ENCODE results near the gene DCTD.

The DCTD gene

DNA sequence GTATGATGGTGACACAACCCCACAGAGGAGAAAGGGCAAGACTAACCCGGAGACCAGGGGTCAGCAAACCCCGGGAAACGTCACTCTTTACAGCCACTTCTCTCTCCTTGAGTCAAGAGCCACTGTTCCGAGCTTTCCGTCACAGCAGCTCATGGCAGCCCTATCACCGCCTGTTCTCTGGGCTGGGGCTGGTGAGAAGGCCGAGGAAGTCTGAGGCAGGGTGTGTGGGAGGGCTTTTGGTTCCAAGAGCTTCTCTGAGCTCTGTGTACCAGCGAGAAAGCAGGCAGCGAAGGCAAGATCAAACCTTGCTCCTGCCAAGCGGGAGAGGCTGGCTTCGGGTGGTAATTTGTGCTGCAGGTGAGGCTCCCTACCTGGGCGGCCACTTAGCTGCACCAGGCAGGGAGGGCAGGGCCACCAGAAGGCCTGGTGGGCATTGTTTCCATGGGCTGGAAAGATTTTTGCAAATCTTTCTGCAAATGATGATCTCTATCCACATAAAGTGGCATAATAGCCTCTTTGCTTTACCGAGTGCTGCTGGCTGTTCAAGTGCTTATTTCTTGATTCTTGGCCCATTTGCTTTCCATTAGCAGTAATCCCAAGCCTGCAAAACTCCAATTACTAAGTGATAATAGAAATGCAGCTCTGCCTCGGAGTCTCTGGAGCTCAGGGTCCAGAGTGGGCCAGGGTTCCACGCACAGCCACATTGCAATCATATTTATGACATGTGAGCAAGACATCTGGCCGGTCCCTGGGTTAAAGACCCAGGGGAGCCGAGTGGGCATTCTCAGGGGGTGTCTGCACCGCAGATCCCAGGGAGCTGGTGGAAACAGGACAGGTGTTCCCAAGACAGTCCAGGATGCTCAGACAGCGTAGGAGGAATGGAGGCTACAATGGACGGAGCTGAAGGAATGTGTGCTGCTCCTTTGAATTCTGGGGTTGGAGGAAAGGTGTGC is 41.5 kb downstream of the DCTD start:
- intact Hi-C loops (cut with DNase I) = no loop called here
- DNase-seq = peak in 2 of 10 donors; percentile 71 to 80

DNA sequence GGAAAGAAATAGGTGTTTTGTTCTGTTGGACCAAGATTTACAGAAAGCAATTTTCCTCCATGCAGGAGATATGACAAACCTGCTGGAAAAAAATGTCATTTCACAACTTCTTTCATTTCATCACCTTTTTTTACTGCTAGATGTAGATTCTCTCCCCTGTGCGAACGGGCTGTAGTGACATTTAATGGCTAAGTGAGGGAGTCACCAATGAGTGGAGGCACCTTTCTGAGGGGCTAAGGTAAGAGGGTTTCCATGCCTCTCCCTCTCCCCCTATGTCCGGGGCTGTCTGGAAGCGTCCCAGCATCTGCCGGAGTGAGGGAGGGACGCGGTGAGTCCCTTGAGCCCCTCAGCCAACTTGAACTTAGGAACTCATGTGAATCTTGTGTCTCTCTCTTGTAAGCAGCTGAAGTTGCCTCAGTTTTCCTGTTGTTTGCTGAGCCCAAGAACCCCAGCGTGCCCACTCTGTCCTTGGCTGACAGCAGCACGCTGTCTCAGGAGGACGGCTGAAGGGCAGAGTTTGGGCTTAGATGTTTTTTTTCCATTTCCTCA is 42.3 kb downstream of the DCTD start:
- peak in 2 of 10 donors; percentile 13 to 23 for DNase-seq
- intact Hi-C loops (cut with DNase I) = no loop called here

DNA sequence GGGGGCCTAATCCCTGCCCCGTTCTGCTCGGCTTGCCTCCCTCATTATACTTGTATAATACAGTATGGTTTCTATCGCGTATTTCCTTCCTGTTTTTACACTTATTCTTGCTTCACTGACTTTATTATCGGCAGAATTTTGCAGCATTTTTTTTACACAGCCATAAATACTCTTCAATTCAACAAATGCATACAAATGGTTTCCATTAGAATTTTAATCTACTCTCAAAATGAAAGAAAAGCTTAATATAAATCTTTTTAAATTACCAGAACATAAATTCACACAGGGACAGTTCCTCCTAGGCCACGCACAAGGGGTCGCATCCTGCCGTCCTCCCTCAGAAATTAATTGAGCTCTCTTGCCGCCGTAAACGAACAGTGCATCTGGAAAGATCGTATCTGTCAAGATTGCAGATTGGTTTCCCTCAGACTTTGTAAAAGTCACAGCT is 42.9 kb downstream of the DCTD start:
- DNase-seq = peak in 1 of 10 donors; percentile 7
- intact Hi-C loops (cut with DNase I) = no loop called here

DNA sequence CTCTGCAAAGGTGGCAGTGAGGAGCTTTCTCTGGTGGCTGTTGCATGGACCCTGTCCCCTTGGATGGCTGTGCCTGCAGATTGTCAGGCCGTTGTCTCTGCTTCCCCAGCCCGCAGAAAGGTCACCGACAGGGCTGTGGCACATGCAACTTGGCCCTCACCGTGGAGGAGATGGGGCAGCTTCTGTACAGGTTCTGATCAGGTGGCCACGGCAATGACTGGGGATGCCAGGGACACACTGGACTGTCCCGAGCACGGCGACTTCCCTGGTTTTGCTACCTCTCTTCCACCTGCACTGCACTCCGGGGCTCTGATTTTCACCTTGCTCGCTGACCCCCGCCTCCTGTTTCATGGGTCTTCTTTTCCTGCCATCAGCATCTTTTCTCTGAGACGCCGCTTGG is 43.5 kb downstream of the DCTD start:
- intact Hi-C loops (cut with DNase I) = no loop called here
- DNase-seq = peak in 2 of 10 donors; percentile 44 to 61

DNA sequence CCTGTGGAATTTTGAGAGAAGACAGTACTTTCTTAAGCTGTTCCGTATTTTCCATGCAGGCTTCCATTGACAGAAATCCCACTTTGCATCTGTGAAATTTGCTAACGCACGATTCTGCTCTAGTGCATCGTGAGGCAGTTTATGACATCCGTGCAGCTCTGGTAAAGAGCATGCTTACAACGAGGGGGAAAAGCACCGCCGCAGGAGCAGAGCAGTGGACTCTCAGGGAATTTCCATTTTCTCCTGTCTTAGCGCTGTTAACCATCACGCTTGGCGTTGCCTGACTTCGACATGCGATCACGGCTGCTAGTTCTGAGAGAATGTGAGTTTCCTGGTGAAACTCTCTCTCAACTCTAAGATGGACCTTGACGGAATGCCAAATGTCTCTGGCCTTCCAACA is 43.9 kb downstream of the DCTD start:
- intact Hi-C loops (cut with DNase I) = no loop called here
- peak in 2 of 10 donors; percentile 20 to 44 for DNase-seq

DNA sequence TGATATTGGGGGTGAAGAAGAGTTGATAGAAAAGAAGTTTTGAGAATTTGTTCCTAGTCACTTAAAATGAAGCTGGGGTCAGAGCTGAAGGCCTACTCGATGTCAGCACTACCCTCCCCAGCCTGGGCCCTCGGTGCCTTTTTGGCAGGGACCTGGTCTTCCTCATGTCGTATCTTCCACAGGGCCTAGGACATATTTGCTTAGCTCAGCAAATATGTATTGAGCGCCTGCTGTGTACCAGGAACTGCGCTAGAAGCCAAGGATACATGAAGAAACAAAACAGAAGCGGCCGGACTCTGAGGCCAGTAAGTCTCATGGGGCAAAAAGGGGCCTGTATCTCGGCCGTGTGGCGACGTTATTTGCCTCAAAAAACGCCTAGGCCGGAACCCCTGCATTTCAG is 44.3 kb downstream of the DCTD start:
- intact Hi-C loops (cut with DNase I) = no loop called here
- peak in 2 of 10 donors; percentile 29 to 49 for DNase-seq

DNA sequence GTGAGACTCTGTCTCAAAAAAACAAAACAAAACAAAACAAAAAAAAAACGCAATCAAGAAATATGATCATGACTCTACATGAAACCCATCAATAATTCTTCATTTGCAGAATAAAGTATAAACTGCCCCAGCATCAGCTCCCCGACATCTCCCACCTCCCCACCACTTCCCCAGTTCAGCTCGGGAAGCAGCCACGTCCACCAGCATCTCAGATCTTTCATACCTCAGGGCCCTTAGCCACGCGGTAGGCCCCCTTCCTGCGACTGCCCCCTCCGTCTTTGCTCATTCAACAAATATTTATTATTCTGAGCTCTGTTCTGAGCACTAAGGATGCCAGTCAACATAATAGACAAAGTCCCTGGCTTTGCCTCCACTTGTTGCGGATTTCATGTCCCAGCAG is 45.6 kb downstream of the DCTD start:
- peak in 2 of 10 donors; percentile 27 to 71 for DNase-seq
- intact Hi-C loops (cut with DNase I) = no loop called here

GRCh38 chr4:182869697-182870096 is 47.5 kb downstream of the DCTD start:
- intact Hi-C loops (cut with DNase I) = no loop called here
- peak in 2 of 10 donors; percentile 40 to 55 for DNase-seq

DNA sequence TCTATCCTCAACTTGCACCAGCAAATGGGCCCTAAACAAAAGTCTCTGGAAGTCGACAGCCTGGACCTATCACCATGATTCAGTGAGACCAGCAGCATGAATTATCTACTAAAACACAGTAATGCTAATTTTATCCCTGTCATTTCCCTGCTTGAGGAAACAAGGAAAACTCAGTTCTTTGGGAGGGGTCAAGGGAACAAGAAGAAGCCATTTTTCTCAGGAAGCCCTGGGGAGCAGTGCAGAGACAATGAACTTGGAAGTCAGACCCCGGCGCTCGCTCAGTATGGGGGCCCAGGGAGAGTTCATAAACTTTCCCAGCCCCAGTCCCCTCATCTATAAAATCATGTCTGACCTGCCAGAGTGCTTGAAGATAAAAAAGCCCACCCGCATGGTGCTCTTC is 50.4 kb downstream of the DCTD start:
- peak in 1 of 10 donors; percentile 22 for DNase-seq
- intact Hi-C loops (cut with DNase I) = no loop called here

DNA sequence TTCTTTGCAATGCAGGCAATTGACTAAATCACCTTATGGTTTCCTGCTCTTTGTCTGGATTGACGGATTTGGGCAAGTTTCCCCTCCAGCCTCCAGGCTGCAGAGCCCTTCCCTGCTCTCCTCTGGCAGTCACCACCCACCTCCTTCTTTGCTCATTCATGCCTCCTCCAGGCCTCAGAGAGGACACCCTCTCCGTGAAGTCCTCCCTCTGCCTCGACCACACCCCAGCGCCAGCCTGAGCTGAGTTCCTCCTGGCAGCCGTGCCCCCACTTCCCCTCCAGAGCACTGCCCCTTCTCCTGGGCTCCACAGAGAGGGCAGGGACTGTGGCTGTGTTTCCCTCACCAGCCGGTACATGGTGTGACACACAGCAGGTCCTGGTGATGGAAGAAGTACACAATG is 53.7 kb downstream of the DCTD start:
- peak in 2 of 10 donors; percentile 46 to 62 for DNase-seq

DNA sequence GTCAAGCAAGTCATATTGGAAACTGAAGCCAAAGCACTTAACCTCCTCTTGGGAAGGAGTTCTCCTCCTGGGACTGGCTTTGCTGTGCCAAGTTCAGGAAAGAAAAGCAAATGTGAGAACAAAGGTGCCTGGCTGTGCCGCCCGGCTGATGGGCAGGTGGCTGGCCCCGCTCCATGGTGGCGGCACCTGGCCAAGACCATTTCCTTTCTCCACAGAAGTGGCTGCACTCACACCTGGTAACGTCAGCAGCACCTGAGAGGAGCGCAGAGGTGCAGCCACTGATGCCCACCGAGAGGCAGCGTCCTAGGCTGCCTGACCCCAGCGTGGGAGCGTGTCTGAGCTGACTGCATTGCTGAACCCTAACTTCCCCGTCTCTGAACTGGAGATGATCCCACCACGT is 54.3 kb downstream of the DCTD start:
- DNase-seq = peak in 2 of 10 donors; percentile 33 to 64
- intact Hi-C loops (cut with DNase I) = no loop called here

More for the DNA sequence above, 53.7 kb downstream of the DCTD start:
- intact Hi-C loops (cut with DNase I) = no loop called here

DNA sequence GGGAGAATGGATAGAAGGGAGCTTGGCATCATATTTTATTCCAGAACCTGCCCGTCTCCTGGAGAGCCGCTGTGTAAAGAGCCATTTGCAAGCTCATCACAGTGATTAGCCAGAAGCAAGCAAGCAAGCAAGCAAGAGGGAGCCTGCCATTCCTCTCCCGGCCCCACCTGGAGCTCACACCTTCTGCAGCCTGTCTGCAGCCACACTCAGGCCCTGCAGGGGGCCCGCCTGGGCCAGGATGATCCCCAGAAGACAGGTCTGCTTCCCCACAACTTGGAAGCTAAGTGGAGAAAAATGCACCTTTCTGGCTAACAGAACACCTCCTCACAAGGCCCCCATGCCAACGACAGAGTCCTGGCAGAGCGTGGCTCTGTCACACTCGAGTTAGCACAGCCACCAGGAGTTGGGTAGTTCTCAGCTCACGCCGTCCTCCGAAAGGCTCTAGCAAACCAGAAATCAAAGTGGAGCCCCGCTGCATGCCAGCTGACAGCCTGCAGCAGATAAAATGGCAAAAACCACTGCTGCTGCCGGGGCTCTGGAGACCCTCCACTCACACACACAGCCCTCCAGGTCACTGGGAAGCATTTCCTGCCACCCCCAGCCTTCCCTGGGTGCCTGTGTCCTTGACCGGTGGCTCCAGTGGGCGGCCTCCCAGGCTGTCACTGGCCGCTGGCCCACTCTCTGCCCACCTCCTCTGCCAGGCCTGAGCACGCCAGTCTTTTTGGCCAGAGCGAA is 54.9 kb downstream of the DCTD start:
- intact Hi-C loops (cut with DNase I) = no loop called here
- peak in 2 of 10 donors; percentile 66 to 80 for DNase-seq

- DNase-seq = peak in 2 of 10 donors; percentile 23 to 50
- intact Hi-C loops (cut with DNase I) = no loop called here
Measured at GRCh38 chr4:182861346-182861745, 55.8 kb downstream of the DCTD start.

DNA sequence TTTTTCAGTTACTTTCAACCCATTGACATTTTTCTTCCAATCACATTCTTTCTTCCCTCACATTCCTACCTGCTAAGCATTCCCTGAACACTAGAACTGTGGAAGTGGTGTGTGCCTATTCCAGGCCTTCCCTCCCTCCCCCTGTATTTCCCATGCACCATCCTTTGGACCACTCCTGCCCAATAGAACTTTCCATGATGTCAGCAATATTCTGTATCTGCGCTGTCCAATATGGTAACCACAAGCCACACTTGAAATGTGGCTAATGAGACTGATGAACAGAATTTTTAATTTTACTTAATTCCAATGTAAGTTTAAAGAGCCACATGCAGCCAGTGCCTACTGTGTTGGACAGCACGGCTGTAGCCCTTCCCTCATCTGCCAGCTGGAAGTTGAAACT is 57.5 kb downstream of the DCTD start:
- DNase-seq = no peak
- intact Hi-C loops (cut with DNase I) = no loop called here

DNA sequence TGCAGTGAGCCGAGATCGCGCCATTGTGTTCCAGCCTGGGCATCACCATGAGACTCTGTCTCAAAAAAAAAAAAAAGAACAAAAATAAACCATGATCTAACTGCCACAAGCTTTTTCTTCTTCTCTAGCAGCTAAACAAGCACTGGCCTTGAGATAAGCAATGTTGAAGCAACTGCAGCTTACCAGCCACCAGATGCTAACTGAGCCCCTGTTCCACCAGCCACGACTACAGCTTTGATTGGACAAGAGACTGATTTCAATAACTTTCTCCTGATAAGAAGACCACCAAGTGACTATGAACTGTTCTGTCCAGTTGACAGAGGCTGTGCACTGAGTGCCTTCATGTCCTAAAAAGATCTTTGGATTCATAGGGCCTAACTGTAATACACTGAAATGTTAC is 58.5 kb downstream of the DCTD start:
- DNase-seq = no peak
- intact Hi-C loops (cut with DNase I) = no loop called here

DNA sequence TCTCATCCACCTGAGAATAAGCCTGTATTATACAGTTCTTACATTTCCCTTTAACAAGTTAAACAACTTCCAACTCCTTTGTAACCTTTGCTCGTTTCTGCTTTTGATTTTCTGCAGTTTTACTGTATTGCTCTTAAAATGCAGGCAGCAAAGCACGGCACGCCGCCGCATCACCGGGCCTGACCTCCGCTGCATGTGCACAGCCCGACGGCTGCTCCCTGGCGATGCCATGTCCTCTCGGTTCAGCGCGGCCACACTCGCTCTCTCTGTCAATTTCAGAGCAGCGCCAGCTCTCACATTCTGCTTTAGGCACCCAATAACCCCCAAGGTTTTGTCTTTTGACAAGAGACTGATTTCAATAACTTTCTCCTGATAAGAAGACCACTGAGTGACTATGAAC is 60.3 kb downstream of the DCTD start:
- peak in 2 of 10 donors; percentile 45 to 55 for DNase-seq
- intact Hi-C loops (cut with DNase I) = no loop called here

DNA sequence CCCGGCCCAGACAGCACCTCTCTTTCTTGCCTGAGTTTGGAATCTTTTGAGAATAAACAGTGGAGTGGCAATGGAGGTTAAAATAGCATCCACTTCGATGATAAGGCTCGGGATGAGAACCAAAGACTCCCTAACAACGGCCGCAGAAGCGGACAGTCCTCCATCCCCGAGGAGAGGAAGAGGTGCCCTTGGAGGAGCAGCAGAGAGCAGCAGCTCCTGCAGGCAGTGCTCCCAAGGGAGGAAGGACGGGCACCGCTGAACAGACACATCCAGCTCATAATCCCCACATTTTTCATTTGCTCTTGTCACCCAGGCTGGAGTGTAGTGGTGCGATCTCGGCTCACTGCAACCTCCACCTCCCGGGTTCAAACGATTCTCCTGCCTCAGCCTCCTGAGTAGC is 61.3 kb downstream of the DCTD start:
- DNase-seq = peak in 2 of 10 donors; percentile 13 to 34
- intact Hi-C loops (cut with DNase I) = no loop called here

GRCh38 chr4:182855312-182855711 is 61.9 kb downstream of the DCTD start:
- peak in 2 of 10 donors; percentile 43 to 45 for DNase-seq
- intact Hi-C loops (cut with DNase I) = no loop called here

- intact Hi-C loops (cut with DNase I) = no loop called here
- DNase-seq = peak in 1 of 10 donors; percentile 5
Measured at GRCh38 chr4:182854466-182854865, 62.7 kb downstream of the DCTD start.

DNA sequence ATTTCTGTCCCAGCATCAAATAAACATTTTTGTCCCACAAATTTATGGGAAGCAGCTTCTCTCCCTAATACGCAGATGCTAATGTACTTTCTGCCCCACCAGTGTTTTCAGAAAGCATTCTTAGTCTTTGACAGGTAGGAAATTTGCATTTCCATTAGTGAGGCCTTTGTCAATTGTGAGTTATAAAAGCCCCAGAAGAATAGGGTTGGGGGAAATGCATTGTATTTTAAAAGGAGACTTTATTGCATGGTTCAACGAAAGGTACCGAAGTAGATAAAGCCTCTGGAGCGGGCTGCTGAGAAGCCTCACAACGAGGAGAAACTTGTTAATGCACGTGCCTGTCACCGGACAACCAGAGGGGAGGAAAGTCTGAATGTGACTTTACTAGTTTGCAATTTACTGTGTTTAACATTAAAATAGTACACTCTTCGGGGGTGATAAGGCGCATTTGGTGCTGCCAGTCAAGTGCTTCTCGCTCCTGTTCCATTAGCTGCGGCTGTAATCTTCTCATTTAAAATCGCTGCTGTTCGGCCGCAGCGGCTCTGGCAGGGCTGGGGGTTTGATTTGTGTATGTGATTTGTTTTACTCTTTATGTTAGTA is 63.4 kb downstream of the DCTD start:
- DNase-seq = peak in 1 of 10 donors; percentile 6
- intact Hi-C loops (cut with DNase I) = no loop called here

DNA sequence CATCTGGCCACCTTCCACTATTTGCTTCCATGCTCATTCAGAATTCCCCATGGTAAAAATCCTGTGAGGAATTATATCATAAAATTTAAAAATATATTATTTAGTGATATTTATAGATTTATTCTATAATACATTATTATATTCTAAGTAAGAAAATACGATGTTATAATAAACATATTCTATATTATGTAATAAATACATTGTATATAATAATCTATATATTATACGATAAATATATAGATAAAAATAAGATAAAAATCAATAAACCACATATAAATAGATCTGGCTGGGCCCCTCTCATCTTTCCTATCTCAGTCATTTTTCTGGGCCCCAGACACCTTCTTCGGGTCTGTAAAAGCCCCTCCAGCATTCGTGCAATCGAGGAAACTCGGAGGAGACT is 68.5 kb downstream of the DCTD start:
- DNase-seq = no peak
- intact Hi-C loops (cut with DNase I) = no loop called here

Measured in posterior cingulate gyrus (tissue), 11 donors.